GM18505 (cell line): ENCODE results near the gene MSH5.
A peak's percentile ranks its signal among the peaks of the same experiment; 100 is the strongest.
"Not testable (repeated sequence)": the region's sequence is repeated elsewhere in the genome, so short reads cannot be mapped to it uniquely, and the experiment has no call there.

Source experiments
- ATAC-seq: cut with Tn5 transposase; IDR thresholded peaks from one replicate; pipeline ENCODE4 v1.9.1; 2021; ENCODE audit not compliant: unreplicated experiment
- POLR2A ChIP-seq: IDR thresholded peaks from 4 replicates; pipeline ENCODE4 v1.6.1; 2011; ENCODE audit warnings: borderline replicate concordance; ENCODE audit not compliant: insufficient read depth, insufficient read length; ENCODE audit errors: extremely low read depth

Gene MSH5

DNA sequence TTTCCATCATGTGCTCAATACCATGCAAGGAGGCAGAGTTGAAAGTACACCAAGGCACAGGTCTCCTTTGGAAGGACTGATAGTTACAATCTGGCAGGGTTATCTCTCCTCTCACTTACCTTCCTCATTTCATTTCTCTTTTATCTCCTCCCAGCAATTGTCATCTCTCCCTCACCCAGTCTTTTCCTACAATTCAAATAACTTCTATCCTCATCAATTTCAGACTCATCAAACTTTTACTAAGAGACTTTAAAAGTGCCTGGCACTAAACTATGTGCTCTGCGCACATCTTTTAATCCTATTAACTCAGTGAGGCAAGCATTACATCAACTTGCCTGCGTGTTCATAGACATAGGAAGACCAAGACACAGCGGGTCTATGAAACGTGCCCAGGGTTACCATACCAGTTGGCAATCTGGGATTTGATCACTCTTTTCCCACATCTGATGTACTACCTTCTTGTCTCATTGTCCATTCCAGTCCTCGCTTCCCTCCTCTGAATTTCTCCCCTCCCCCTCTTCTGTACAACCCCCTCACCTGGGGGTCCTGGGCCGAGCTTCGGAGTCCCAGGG, 54.6 kb downstream of the MSH5 start:
- no peak for TF ChIP-seq POLR2A
- ATAC-seq: no peak

GRCh38 chr6:31794866-31795615, 55.2 kb downstream of the MSH5 start:
- no peak for TF ChIP-seq POLR2A
- ATAC-seq: no peak

GRCh38 chr6:31795616-31796298, 56.0 kb downstream of the MSH5 start, which contains the start of gene VARS1:
VARS1 (minus strand) TSS chr6:31795752; CDS start chr6:31795217, 535 bp downstream.
- ATAC-seq: peak; percentile 67
- peak; percentile 72 for TF ChIP-seq POLR2A

DNA sequence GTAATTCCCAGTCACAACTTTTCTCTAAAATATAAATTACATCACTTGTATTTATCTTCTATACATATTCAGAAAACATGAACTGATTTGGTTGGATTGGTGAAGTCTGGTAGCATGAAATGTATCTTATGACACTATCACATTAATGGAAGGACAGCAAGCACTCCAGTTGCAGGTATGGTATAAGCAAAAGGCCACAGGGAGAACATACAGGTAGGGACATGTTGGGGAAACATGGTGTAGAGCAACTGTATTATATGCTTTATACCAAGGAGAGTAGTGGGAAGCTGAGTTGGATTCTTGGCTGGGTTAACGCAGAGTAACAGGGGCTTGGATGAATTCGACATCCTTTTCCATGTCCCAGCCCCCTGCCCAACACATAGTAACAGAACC, 57.2 kb downstream of the MSH5 start:
- TF ChIP-seq POLR2A: no peak
- no peak for ATAC-seq

DNA sequence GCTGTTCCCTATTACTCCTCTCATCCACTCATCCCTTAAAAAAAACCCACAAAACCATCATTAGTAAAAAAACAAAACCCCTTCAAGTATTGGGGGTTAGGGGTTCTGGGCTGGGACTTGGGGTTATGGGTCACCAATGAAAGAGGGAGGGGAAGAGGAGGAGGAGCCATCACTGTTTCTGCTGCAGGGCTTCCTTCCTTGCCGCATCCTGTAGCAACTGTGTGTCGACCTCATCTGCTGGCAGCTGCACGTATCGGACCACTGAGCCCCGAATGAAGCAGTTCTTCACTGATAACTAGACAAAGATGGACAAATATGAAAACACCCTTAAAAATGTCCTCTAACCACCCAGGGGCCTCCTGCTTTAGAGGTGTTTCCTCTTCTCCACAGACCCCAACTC, 57.8 kb downstream of the MSH5 start:
- no peak for TF ChIP-seq POLR2A
- ATAC-seq: no peak

DNA sequence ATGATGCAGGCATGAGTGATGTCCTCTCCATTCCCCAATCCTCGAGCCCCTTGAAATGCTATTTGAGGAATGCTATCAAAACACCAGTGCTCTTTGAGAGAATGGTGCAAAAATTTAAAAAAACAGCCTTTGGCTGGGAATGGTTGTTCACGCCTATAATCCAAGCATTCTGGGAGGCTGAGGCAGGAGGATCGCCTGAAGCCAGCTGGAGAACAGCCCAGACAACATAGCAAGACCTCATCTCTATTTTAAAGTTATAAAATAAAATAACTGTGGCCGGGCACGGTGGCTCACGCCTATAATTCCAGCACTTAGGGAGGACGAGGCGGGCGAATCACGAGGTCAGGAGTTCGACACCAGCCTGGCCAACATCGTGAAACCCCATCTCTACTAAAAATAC, 60.0 kb downstream of the MSH5 start:
- no peak for TF ChIP-seq POLR2A
- ATAC-seq: no peak

DNA sequence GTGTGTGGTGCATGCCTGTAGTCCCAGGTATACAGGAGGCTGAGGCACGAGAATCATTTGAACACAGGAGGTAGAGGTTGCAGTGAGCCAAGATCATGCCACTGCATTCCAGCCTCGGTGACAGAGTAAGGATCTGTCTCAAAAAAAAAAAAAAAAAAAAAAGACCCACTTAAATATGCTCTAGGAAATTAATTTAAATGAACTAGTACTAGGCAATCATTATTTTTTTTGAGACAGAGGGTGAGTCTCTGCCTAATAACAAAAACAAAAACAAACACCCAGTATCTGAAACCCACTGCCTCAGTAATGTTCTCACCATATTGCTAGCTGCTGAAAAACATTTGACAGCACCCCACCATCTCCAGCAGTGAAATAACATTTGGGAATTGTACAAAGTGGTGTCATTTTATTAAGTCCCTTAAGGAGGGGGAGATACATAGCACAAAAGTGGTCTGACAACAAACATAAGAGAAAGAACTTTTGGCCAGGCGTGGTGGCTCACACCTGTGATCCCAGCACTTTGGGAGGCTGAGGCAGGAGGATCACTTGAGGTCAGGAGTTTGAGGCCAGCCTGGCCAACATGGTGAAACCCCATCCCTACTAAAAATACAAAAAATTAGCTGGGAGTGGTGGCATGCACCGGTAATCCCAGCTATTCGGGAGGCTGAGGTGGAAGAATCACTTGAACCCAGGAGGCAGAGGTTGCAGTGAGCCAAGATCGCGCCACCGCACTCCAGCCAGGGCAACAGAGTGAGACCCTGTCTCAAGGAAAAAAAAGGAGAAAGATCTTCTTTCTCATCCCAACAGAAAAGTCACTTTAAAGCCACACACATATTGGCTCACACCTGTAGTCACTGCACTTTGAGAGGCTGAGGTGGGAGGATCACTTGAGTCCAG, 61.5 kb downstream of the MSH5 start:
- not testable (repeated sequence) for ATAC-seq

- ATAC-seq: peak; percentile 26
These were observed 66.2 kb downstream of the MSH5 start for GRCh38 chr6:31805939-31806469.

DNA sequence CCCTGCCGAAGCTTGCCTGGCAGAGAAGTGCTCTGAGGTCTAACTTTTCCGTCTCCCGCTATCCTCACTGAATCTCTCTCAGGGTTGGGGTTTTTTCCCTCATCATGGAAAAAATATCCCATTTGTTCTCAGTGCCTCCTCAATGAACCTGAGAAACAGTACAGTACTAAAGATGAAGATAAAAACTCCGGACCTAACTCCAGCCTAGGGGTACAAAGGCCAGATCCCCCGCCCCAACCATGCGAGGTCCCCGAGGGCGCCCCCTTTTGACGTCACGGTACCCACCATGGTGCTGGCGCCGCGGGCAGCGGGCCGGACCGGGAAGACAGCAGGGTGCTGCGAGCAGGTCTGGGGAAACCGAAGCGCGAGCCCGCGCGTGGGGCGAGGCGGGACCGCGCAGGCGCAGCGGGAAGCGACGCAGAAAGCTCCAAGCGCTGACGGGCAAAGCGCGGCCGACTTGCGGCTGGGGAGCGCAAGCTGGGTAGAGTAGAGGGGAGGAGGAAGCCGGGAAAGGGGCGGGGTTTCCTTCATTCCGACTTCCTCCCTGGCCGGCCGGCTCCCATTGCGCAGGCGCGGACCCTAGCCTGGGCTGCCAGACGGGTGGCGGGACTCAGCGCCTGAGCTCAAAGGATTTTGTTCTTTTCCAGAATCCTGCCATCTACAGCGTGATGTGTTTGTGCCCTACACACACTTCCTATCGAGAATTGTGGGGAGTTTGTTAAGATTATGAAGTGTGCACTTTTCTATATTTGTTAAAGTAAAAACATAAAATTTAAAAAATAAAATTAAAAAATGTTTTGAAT, 66.9 kb downstream of the MSH5 start, which contains the start of gene LSM2:
Gene LSM2, minus strand, starts transcription at position 497 of the 803 bp plus-strand sequence. Its CDS starts 209 bp downstream, at position 288.
- ATAC-seq: peak; percentile 88
- TF ChIP-seq POLR2A: peak; percentile 97

More at GRCh38 chr6:31805939-31806469, 66.2 kb downstream of the MSH5 start:
- TF ChIP-seq POLR2A: no peak

DNA sequence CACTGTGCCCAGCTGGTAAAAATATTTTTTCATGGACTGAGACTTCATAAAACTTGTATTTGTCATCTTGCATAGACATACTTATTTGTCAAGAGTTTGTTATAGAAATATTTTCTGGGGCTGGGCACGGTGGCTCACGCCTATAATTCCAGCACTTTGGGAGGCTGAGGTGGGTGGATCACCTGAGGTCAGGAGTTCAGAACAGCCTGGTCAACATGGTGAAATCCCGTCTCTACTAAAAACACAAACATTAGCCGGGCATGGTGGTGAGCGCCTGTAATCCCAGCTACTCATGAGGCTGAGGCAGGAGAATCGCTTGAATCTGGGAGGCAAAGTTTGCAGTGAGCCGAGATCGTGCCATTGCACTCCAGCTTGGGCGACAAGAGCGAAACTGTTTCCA, 68.8 kb downstream of the MSH5 start:
- not testable (repeated sequence) for ATAC-seq

DNA sequence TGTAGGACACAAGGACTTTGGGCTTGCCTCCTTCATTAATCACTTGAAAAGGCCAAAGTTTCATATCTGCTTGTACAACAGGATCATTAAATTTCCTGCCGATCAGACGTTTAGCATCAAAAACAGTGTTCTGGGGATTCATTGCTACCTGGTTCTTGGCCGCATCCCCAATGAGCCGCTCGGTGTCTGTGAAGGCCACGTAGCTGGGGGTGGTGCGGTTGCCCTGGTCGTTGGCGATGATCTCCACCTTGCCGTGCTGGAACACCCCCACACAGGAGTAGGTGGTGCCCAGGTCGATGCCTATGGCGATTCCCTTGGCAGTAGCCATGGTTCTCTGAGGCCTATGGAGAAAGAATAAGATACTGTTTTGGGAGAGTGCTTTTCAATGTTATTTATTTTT, 71.8 kb downstream of the MSH5 start:
- TF ChIP-seq POLR2A: no peak
- ATAC-seq: no peak
